ENCODE measurements around the gene CCT6A.
"Not testable (repeated sequence)": the region's sequence is repeated elsewhere in the genome, so short reads cannot be mapped to it uniquely, and the experiment has no call there.

Gene CCT6A

GRCh38 chr7:56053379-56053778 is 1.8 kb downstream of the CCT6A start:
- no peak for DNase-seq

GRCh38 chr7:56053993-56054392 is 2.4 kb downstream of the CCT6A start:
- DNase-seq: no peak

DNA sequence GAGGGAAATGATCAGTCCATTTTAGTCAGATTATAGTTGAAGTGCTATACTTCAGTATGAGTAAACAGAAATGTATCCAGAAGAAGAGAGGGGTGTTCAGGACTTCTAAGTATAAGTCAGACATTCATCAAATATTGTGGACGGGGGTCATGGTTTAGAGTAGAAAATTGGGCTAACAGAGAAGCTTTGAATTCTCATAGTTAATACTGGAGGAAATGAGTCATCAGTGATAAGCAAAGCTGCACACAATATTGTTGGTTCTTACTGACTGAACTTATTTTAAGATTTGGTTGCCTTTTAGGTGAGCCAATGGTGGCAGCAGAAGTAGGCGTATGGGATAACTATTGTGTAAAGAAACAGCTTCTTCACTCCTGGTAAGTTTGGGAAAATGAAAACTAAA is 10.8 kb downstream of the CCT6A start:
- DNase-seq: no peak

GRCh38 chr7:56063500-56063881 is 11.9 kb downstream of the CCT6A start:
- no peak for DNase-seq

DNA sequence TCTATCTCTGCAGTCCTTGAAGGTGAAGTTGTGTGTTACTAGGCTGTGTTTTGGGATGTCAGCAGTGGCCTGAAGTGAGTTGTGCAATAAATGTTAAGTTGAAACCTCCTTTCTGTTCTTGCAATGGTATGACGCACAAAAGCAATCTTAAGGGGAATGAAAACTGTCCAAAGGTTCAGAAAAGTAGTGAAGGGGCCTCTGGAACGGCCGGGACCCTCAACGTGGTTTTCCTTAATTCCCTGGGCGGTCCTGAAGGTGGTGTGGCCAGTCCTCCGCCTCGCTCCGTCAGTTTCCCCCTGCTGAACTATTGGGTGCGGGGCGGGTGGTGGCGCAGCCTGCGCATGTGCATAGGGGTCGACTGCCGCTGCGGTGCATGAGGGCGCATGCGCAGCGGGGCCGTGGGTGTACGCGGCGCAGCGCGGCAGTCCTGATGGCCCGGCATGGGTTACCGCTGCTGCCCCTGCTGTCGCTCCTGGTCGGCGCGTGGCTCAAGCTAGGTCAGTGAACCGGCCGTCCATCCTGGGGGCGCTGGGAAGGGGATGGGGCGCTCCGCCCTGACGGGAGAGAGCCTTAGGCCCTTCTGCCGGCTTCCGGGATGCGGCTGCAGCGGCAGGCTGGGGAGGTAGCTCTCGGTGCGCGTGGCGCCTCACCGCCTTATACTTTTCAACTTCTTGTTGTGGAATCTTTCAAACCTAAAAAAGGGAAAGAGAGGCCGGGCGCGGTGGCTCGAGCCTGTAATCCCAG is 12.5 kb downstream of the CCT6A start, which contains the start of gene SUMF2:
SUMF2 (plus strand) TSS at position 405 of the 744 bp plus-strand sequence; CDS start at position 431, 26 bp downstream.
- DNase-seq: peak; percentile 86 to 95 (median 86)

GRCh38 chr7:56066376-56066775 is 14.8 kb downstream of the CCT6A start:
- not testable (repeated sequence) for DNase-seq

DNA sequence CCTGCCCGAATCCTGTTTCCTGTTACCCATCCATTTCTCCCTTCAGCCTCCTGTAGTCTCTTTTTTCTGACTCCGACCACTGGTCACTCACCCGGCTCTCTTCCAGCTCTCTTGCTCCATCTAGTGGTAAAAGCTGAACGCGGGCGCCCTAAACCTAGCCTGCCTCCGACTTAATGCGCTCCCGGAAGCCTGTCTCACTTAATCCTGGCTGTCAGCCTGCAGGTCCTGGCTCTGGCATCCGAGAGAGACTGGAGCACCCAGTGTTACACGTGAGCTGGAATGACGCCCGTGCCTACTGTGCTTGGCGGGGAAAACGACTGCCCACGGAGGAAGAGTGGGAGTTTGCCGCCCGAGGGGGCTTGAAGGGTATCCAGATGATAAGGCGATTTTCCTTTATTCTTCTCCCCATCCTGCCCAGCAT is 22.8 kb downstream of the CCT6A start:
- peak; percentile 23 to 70 (median 46) for DNase-seq

GRCh38 chr7:56077681-56078080 is 26.1 kb downstream of the CCT6A start:
- no peak for DNase-seq

GRCh38 chr7:56078196-56078595 is 26.6 kb downstream of the CCT6A start:
- no peak for DNase-seq

DNA sequence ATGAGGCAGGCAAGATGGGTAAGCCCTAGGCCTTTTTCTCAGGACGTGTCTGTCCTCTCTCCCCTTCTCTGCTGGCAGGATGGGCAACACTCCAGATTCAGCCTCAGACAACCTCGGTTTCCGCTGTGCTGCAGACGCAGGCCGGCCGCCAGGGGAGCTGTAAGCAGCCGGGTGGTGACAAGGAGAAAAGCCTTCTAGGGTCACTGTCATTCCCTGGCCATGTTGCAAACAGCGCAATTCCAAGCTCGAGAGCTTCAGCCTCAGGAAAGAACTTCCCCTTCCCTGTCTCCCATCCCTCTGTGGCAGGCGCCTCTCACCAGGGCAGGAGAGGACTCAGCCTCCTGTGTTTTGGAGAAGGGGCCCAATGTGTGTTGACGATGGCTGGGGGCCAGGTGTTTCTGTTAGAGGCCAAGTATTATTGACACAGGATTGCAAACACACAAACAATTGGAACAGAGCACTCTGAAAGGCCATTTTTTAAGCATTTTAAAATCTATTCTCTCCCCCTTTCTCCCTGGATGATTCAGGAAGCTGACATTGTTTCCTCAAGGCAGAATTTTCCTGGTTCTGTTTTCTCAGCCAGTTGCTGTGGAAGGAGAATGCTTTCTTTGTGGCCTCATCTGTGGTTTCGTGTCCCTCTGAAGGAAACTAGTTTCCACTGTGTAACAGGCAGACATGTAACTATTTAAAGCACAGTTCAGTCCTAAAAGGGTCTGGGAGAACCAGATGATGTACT is 28.1 kb downstream of the CCT6A start:
- no peak for DNase-seq

DNA sequence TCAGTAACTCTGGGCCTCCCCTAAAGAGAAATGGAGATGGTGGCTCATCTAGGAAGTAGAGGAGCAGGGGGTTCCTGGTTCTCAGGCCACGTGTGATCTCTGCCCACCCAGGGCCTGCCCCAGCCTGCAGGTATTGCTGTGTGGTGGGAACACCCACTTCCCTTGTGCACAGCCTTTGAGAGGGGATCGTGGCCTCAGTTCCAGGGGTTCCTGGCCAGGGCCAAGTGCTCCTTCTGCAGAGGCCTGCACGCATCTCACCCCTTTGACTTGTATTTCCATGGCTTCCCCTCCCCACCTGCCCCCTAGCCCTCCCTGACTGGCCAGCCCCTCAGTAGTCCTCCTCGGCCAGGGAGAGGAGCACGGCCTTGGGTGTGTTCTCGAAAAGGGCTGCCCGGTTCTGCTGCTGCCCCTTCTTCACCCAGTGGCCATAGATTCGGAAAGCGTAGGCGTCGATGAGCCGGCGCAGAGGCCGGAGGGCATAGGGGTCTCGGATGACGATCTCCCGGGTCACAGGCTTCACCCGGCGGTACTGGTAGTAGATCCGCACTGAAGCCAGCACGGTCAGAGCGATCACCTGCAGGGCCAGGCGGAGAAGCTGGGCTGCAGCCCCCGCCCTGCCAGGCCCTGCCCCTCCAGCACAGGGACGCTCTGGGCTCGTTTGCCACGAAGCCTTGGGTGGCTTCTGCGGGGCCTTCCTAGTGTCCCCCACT is 29.3 kb downstream of the CCT6A start:
- DNase-seq: not testable (repeated sequence)

DNA sequence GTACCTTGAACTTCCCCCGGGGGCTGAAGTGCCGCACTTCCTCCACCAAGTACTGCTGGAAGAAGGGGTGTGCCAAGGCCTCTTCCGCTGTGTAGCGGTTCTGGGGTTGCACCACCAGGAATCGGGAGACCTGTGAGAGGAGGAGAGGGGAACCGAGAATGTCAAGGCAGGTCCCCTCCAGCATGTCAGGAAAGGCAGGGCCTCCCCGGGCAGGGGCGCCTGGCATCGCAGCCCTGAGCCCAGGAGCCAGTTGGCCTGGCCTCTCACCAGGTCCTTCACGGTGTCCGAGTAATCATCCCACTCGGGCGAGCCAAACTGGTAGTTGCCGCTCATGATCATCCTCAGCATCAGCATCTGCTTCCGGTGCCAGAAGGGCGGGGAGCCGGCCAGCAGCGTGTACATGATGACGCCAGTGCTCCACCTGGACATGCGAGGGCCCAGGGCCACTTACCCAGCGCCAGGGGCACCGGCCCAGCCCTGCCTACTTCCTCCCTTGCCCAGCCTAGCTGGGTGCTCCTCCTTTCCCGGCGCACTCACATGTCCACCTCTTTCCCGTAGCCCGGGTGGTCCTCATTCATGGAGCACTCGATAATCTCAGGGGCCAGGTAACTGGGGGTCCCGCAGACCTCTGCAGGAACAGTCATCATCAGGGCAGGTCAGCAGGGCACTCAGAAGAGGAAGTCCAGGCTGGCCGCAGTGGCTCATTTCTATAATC is 30.2 kb downstream of the CCT6A start:
- no peak for DNase-seq

GRCh38 chr7:56083150-56083785 is 31.7 kb downstream of the CCT6A start:
- DNase-seq: no peak

GRCh38 chr7:56086761-56087160 is 35.2 kb downstream of the CCT6A start:
- no peak for DNase-seq

GRCh38 chr7:56087445-56087844 is 35.9 kb downstream of the CCT6A start:
- no peak for DNase-seq

GRCh38 chr7:56091591-56091990 is 40.0 kb downstream of the CCT6A start:
- no peak for DNase-seq

GRCh38 chr7:56092388-56092787 is 40.8 kb downstream of the CCT6A start:
- not testable (repeated sequence) for DNase-seq

DNA sequence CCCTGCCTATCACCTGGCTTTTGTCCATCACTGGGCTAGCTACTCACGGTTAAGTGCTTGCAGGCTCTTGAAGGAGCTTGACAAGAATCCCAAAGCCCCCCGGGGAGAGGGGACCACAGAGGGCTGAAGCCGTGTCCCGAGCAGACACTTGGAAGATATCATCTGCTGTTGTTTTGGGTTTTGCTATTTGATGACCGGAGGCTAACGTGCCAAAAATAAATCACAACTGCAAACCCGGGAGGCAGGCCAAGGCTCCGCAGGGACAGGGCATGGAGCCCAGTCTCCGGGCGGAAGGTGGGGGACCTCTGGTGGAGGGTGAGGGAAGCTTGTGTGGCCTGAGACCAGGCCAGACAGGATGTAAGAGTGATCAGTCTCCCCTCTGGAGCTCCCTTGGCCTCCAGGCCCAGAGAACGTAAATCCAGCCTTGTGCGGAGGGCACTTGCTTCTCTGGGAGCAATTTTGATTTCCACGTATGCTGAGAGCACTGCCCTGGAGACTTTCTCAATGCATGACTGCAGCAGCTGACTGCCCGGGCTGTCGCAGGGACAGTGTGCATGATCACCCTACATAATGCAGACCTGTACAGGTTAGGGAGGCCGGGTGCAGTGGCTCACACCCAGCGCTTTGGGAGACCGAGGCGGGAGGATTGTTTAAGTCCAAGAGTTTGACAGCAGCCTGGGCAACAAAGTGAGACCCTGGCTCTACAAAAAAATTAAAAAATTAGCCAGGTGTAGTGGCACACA is 41.4 kb downstream of the CCT6A start, which contains the start of gene PHKG1:
PHKG1 (minus strand) TSS at position 164 of the 743 bp plus-strand sequence. CDS start 4,011 bp downstream, outside the sequence.
- DNase-seq: no peak

DNA sequence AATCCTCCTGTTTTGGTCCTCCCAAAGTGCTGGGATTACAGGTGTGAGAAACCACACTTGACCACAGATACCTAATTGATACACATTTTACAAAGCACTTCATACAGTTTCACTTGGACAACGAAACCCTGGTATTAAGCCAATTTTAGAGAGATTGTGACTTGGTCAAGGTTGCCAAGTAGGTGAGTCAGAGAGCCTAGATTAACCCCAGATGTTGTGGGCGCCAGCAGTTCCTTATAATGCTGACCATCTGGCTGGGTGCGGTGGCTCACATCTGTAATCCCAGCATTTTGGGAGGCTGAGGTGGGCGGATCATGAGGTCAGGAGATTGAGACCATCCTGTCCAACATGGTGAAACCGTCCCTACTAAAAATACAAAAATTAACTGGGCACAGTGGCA is 46.1 kb downstream of the CCT6A start:
- DNase-seq: no peak

- not testable (repeated sequence) for DNase-seq
These were observed 46.8 kb downstream of the CCT6A start for GRCh38 chr7:56098187-56099008.

DNA sequence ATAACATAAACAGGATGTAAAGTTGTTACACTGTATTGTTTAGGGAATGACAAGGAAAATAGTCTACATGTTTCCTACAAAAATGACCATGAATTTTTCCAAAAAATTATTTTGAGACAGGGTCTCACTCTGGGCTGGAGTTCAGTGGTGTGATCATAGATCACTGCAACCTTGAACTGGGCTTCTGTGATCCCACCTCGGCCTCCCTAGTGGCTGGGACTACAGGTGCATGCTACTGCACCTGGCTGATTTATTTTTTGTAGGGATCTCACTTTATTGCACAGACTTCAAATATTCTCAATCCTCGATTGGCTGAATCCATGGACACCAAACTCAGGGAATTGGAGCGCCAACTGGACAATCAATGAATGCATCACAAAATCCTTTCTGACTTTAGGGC is 48.1 kb downstream of the CCT6A start:
- no peak for DNase-seq

Measured in stimulated activated naive CD4-positive, alpha-beta T cell (primary cell).